Jurkat, Clone E6-1 (cell line): ENCODE data around the gene ETV3L. TPM values are rescaled to one million over a fixed set of nuclear protein-coding genes. Genes with fewer than 3 reads are reported as not detected.

Experiments
- DNase-seq: peaks from one replicate; pipeline ENCODE4 v3.0.0-alpha.2; 2011; ENCODE audit warnings: low read depth, low spot score
- H3K4me3 ChIP-seq: 2 replicates; pipeline ENCODE4 v1.5.1; 2011; ENCODE audit warnings: mild to moderate bottlenecking, low read length, control low read depth, moderate library complexity
- polyA plus RNA-seq: library from polyadenylated mRNA; unstranded; fragments of >200 nt; gene quantifications from one replicate; pipeline ENCODE4 v1.2.1, GENCODE V29; 2012; ENCODE audit warnings: missing spikeins; ENCODE audit not compliant: insufficient read length, insufficient read depth

Gene ETV3L
- not detected for polyA plus RNA-seq

GRCh38 chr1:157099633-157100009 lies at the start of gene ETV3L:
TSS of gene ETV3L (minus strand) at chr1:157099808. CDS start at chr1:157099523, 285 bp downstream.
- no peak for DNase-seq

GRCh38 chr1:157147906-157148700 lies 48.5 kb upstream of the ETV3L start:
- H3K4me3 ChIP-seq: no peak overlapping the region
- no peak for DNase-seq

More at GRCh38 chr1:157099633-157100009, at the start of gene ETV3L:
- no peak within 1 kb of the TSS for H3K4me3 ChIP-seq

DNA sequence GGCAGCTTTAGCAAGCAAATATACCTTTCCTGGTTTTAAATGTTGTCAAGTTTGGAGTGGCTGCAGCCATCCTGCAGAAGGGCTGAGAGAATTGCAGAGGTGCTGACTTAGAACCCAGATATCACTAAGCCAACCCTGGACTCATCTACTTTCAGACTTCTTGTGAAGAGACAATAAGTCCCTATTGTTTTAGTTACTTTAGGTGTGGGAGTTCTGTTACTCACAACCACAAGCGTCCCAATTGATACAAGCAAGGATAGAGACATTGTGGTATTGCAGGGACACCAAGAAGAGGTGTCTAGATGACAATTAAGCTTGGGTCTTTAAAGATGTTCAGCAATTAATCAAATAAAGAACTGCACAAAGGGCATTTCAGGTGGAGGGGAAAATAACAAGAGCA lies 47.4 kb upstream of the ETV3L start:
- no peak overlapping the region for H3K4me3 ChIP-seq
- DNase-seq: no peak

DNA sequence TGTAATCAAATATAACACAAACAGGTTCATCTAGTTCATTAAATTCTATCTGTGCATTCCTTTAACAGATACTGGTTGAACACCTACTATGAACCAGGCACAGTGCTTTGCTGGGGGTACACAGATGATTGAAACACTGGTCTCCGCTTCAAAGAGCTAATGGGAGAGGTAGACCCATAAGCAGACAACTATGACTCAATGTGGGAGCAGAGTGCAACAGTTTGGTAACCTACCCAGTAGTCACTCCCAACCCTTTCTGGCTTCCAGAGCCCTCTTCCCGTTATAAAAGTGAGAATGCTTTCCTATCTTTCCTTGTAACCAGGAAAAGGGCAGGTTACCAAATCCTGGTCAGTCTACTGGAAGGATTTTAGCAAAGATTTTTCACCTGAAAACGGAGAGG lies 46.6 kb upstream of the ETV3L start:
- DNase-seq: no peak
- H3K4me3 ChIP-seq: no peak overlapping the region

DNA sequence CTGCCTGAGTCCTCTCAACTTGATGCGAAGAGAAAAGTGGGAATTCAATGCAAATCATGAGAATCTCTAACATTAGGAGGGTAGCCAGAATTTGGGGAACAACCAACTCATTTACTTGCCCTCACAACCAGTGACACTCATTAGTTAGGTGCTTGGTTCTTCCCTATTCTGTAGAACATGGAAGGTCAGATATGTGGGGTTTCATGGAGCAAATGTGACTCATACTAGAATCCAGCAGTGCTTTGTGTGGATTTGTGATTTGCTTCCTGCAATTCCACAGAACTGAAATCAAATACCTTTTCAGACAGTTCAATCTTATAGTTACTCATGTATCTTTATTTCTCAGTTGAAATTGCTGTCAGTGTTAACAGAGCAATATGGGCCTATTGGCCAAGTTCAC lies 45.5 kb upstream of the ETV3L start:
- no peak overlapping the region for H3K4me3 ChIP-seq
- DNase-seq: no peak

DNA sequence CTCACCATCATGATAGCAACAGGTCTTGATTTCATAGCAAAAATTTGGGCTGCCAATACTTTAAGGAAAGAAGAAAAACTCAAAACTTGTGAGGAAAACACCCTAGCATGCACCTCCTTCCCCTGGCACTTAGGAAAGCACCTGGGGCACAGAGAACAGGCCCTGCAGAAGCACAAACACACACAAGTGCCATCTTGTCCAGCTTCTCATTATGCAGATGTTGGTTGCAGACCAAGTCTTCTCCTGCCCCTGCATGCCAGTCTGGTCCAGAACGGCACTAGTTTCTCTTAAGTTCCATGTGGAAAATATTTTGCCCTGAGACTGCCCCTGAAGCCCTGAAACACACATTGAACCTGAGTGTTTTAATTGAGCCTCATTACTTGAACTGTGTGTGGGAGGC lies 44.9 kb upstream of the ETV3L start:
- H3K4me3 ChIP-seq: no peak overlapping the region
- DNase-seq: no peak

DNA sequence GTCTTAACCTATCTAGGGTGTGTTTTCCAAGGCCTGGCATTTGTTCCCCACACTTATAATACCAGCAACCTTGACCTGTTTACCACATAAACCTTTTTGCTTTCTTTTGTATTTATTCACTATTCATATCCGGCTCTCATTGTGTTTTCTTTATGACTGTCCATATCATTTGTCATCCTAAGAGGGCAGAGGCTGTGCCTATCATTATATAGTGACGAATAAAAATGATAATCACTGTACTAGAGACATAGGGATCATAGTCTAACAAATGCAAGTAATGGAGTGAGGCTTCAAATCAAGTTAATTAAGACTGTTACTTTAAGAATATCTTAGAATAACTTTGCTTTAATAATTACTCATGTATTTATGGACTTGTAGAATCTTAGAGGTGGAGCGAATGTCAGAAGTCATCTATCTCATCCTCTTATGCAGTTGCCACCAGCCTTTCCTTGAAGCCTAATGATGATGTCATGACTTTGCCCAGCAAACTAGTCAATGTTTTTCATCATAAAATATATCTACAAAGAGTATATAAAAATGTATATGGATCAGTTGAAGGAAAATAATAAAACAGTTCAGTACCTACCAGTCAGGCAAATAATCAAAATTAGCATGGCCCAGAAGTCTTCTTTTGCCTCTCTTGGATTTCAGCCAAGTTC lies 43.3 kb upstream of the ETV3L start:
- no peak overlapping the region for H3K4me3 ChIP-seq
- DNase-seq: no peak

GRCh38 chr1:157142201-157142600 lies 42.6 kb upstream of the ETV3L start:
- no peak for DNase-seq
- H3K4me3 ChIP-seq: no peak overlapping the region

GRCh38 chr1:157141212-157141855 lies 41.7 kb upstream of the ETV3L start:
- no peak overlapping the region for H3K4me3 ChIP-seq
- DNase-seq: no peak

DNA sequence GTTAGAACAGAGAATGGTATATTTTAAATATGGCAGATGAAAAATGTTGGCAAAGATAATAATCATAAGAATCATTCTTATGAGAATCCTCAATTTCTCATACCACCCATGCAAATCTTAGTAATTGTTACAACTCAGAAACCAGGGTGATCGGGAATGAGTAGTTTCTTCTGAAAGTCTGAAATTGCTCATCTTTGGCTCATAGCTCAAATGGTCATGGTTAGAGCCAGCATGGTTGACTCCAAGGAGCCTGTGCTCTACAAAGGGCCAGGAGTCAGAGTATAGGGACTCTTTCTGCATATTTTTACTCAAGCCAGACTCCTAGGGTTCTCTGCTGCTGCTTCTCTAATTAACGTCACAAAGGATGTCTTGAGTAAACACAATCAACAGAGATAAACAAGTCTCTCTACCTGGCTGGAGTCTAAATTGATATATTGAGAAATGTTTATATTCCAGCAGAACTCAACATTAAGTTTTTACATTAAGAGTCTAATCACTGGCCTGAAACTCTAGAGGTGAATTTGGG lies 40.5 kb upstream of the ETV3L start:
- H3K4me3 ChIP-seq: no peak overlapping the region
- DNase-seq: no peak

- H3K4me3 ChIP-seq: peak overlapping the region; percentile 94
- DNase-seq: no peak
Measured at GRCh38 chr1:157139052-157139715, 39.6 kb upstream of the ETV3L start.

DNA sequence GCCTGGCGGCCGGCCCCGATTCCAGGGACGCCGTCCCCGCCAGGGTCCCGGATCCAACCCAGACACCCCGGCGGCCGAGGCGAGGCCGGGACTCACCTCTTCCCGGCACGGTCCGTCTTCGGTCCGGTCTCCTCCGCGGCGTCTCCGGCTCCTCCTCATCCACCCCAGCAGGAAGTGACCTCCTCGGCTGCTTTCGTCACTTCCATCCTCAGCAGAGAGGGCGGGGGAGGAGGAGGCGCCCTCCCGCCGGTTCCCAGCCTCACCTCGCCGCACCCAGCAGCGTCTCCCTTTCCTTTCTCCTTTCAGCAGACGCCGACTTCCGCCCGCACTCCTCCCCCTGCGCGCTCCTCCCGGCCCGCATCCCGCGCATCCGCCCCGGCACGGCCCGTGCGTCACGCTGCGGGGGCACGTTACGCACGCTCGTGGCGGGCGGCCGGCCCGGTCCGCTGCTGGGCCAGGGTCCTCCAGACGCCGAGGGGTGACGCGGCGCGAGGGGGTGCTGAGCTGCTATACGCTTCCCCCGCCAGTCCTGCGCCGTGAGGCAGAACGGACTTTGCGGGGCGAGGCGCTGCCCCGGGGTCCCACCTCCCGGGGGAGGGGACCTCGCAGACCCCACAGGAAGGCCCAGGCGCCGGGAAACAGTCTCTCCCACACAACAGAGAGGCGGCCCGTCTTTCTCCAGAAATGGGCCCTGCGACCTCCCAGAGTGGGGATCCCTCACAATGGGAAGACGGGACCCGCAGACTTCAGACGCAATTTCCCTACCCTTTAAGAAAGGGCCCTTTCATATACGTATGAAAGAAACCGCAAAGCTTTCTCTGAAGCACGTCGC lies 38.8 kb upstream of the ETV3L start, which contains the start of gene ETV3:
Gene ETV3, minus strand, starts transcription at position 176 of the 832 bp plus-strand sequence. CDS start 2,043 bp downstream, outside the sequence.
- H3K4me3 ChIP-seq: peak within 1 kb of the TSS; percentile 94
- DNase-seq: peak; percentile 87

- peak overlapping the region; percentile 94 for H3K4me3 ChIP-seq
- peak; percentile 42 for DNase-seq
Measured at GRCh38 chr1:157137408-157138219, 38.0 kb upstream of the ETV3L start.

DNA sequence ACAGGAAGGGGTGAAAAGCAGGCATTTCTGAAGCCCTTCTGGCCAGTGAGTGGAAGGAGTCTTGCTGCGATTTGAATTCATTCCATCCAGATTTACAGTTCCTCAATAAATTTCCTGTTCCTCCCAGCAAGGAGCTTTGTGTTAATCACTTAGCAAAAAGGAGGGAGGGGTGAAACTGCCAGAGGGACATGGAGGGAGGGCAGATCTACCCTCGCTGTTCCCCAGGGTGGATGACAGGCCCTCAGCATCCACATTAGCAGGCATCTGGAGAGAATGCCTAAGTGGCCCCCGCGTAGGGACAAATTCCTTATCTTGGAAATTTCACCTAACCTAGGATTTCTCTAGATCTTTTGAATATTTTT lies 37.4 kb upstream of the ETV3L start:
- no peak for DNase-seq

DNA sequence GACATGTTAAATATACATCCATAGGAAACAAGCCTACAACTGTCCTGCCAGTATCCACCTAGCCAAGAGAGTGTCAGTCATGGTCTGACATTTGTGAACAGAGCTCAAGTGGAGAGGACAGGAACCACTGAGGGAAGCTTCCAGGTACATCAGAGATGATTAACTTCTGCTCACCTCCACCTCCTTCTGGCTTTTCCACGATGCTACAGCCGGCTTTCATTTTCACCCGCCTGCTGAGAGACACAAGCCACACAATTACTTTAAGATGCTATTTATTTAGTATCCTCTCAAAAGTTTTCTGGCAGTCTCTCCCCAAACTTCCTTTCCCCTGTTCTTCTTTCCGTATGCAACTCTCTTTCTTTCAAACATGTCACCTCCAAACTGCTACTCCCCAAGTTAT lies 36.5 kb upstream of the ETV3L start:
- no peak overlapping the region for H3K4me3 ChIP-seq

More for the DNA sequence above, 37.4 kb upstream of the ETV3L start:
- H3K4me3 ChIP-seq: peak overlapping the region; percentile 94

DNA sequence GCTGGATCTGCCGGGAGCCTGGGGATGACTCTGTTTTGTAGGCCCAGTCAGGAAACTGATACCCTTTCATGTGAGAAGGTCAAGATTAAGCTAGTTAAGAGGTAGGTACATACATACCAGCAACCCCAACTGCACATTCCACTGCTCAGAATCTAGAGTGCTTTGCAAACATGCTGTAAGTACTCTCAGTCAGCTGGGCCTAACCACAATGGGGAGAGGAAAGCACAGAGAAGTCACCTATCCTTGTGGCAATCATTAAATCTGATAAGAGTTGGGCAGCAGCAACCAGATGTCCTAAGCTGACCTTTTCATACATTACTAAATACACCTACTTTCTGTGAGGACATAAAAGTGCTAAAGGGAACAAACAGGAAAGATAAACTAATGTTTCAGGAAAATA lies 36.0 kb upstream of the ETV3L start:
- DNase-seq: no peak

More for the DNA sequence above, 36.5 kb upstream of the ETV3L start:
- DNase-seq: no peak

GRCh38 chr1:157135070-157135469 lies 35.5 kb upstream of the ETV3L start:
- no peak for DNase-seq
- H3K4me3 ChIP-seq: no peak overlapping the region

More for the DNA sequence above, 36.0 kb upstream of the ETV3L start:
- no peak overlapping the region for H3K4me3 ChIP-seq

DNA sequence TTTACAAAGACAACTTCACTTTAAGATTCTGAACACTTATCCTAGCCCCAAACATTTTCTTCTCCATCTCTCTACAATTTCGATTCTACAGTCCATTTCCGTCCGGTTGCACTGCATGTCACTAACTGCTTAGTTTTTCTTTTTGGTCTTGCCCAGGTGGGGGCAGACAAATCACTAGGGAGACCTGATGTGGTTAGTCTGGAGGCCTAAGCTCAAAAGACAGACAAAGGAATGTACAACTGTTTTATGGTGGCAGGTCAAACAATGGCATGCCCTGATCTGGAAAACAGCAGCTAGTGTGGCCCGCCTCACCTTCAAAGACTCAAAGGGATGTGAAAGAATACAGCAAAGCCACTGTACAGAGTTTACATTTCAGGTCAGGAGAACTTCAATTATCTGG lies 34.8 kb upstream of the ETV3L start:
- no peak for DNase-seq
- no peak overlapping the region for H3K4me3 ChIP-seq
